CD4-positive, CD25-positive, alpha-beta regulatory T cell (primary cell): ENCODE results near the gene PDSS2. TPM values are rescaled to one million over a fixed set of nuclear protein-coding genes. Genes with fewer than 3 reads are reported as not detected.

Experiments
- ATAC-seq, 2 donors: fragments of 150-1000 bp; cut with Tn5 transposase; one replicate each; pipeline ENCODE4 v1.10.0; 2021; ENCODE audit warnings: low read depth in 2 of 2, moderate number of reproducible peaks in 2 of 2, moderate library complexity in 1 of 2
- DNase-seq, 3 donors: peaks; one replicate each; pipeline versions ENCODE4 v3.0.0 to v3.0.0-alpha.2; 2012 to 2022; ENCODE audit warnings: mixed read lengths in 1 of 3
- H3K27ac ChIP-seq: one replicate; pipeline ENCODE4 v1.7.0; 2013; ENCODE audit warnings: mild to moderate bottlenecking, low read length; ENCODE audit not compliant: insufficient read depth, poor library complexity, severe bottlenecking
- H3K27me3 ChIP-seq: one replicate; pipeline ENCODE4 v1.7.0; 2013; ENCODE audit warnings: low read length; ENCODE audit not compliant: control insufficient read depth, insufficient read depth
- H3K36me3 ChIP-seq: one replicate; pipeline ENCODE4 v1.7.0; 2013; ENCODE audit warnings: mild to moderate bottlenecking, low read length, moderate library complexity; ENCODE audit not compliant: control insufficient read depth, insufficient read depth
- H3K4me1 ChIP-seq: 2 replicates; pipeline ENCODE4 v1.7.0; 2013; ENCODE audit warnings: mild to moderate bottlenecking, low read length; ENCODE audit not compliant: insufficient read depth, control insufficient read depth, poor library complexity, severe bottlenecking
- H3K4me3 ChIP-seq: one replicate; pipeline ENCODE4 v1.7.0; 2013; ENCODE audit warnings: low read depth, mild to moderate bottlenecking, low read length, moderate library complexity
- H3K9me3 ChIP-seq, 2 experiments: 1 replicate in 1 of 2; 2 replicates in 1 of 2; pipeline ENCODE4 v1.7.0; 2013; ENCODE audit warnings: low read length in 2 of 2, mild to moderate bottlenecking in 1 of 2, moderate library complexity in 1 of 2; ENCODE audit not compliant: control insufficient read depth in 2 of 2
- H3K27ac Mint-ChIP-seq, 3 donors: one replicate each; pipeline ENCODE4 v1.8.0; 2020 to 2022; ENCODE audit warnings: mild to moderate bottlenecking in 3 of 3, mixed read lengths in 3 of 3, moderate library complexity in 2 of 3
- H3K27me3 Mint-ChIP-seq: one replicate; pipeline ENCODE4 v1.8.0; 2022; ENCODE audit warnings: mild to moderate bottlenecking, mixed read lengths
- H3K36me3 Mint-ChIP-seq: one replicate; pipeline ENCODE4 v1.8.0; 2020; ENCODE audit warnings: mixed read lengths
- H3K4me1 Mint-ChIP-seq, 4 donors: one replicate each; pipeline ENCODE4 v1.8.0; 2020 to 2022; ENCODE audit warnings: mixed read lengths in 4 of 4, mild to moderate bottlenecking in 1 of 4
- H3K4me3 Mint-ChIP-seq, 4 donors: one replicate each; pipeline ENCODE4 v1.8.0; 2020 to 2022; ENCODE audit warnings: mild to moderate bottlenecking in 4 of 4, mixed read lengths in 4 of 4, moderate library complexity in 3 of 4
- H3K9me3 Mint-ChIP-seq, 7 donors: one replicate each; pipeline ENCODE4 v1.8.0; 2020 to 2022; ENCODE audit warnings: mixed read lengths in 7 of 7, mild to moderate bottlenecking in 3 of 7, moderate library complexity in 2 of 7
- polyA plus RNA-seq, 4 donors: library from polyadenylated mRNA; unstranded; fragments of 300-500 nt; fragmentation: Illumina TruSeq; gene quantifications; one replicate each; pipeline ENCODE4 v1.2.3, GENCODE V29; 2021
- total RNA-seq: library from RNA; stranded (reverse); gene quantifications from one replicate; pipeline ENCODE4 v1.2.3, GENCODE V29; 2022

PDSS2 gene
- total and polyA plus RNA-seq, 5 donors from 2014 or later = 11.6 to 18.8 (median 15.1) TPM

- Mint-ChIP-seq H3K9me3 (no peaks in the 10 kb centered on the region), H3K36me3 (no peaks in the 10 kb centered on the region), H3K4me3 (no peak overlapping the region), H3K4me1 (peaks cover 0 to 13% (median 3%) of the 10 kb centered on the region in 4 donors), H3K27me3 (no peaks in the 10 kb centered on the region), H3K27ac (no peak overlapping the region)
- Histone ChIP-seq H3K27ac (no peak overlapping the region), H3K4me3 (no peak overlapping the region), H3K27me3 (no peaks in the 10 kb centered on the region), H3K9me3 (no peaks in the 10 kb centered on the region), H3K4me1 (no peaks in the 10 kb centered on the region), H3K36me3 (no peaks in the 10 kb centered on the region)
- ATAC-seq (no peak), DNase-seq (no peak)
These were observed 242.1 kb downstream of the PDSS2 start for GRCh38 chr6:107217248-107217647.

DNA sequence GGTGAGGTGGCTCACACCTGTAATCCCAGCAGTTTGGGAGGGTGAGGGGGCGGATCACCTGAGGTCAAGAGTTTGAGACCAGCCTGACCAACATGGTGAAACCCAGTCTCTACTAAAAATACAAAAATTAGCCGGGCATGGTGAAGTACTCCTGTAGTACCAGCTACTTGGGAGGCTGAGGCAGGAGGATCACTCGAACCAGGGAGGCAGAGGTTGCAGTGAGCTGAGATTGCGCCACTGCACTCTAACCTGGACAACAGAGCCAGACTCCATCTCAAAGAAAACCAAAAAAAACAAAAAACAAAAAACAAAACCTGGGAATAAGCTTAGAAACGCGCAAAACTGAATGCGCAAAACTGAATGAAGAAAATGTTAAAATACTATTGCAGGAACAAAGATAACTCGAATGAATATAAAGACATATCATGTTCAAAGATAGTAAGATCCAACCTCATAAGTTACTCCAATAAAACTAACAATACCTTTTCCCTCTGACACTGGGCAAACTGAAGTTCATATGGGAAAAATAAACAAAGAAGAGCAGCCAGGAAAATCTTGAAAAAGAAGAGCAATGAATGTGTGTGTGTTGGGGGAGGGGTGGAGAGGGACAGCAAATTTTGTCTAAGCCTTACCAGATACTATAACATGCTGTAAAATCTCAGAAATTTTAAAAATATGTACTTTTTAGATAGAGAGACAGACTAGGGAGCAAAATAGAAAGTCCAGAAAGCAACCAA lies 243.0 kb downstream of the PDSS2 start:
- no peaks in the 10 kb centered on the region for H3K4me1 ChIP-seq
- H3K36me3 ChIP-seq = no peaks in the 10 kb centered on the region
- ATAC-seq (no peak), DNase-seq (no peak)
- H3K4me3 Mint-ChIP-seq = no peak overlapping the region
- H3K36me3 Mint-ChIP-seq = no peaks in the 10 kb centered on the region
- H3K9me3 ChIP-seq = no peaks in the 10 kb centered on the region
- no peaks in the 10 kb centered on the region for H3K9me3 Mint-ChIP-seq
- H3K4me1 Mint-ChIP-seq = peaks cover 0 to 9% (median 3%) of the 10 kb centered on the region in 4 donors
- no peak overlapping the region for H3K27ac Mint-ChIP-seq
- no peak overlapping the region for H3K27ac ChIP-seq
- no peaks in the 10 kb centered on the region for H3K27me3 Mint-ChIP-seq
- no peaks in the 10 kb centered on the region for H3K27me3 ChIP-seq
- no peak overlapping the region for H3K4me3 ChIP-seq

- Histone ChIP-seq H3K4me1 (no peaks in the 10 kb centered on the region), H3K36me3 (no peaks in the 10 kb centered on the region), H3K9me3 (no peaks in the 10 kb centered on the region), H3K27me3 (no peaks in the 10 kb centered on the region), H3K27ac (no peak overlapping the region), H3K4me3 (no peak overlapping the region)
- no peak overlapping the region for H3K4me3 Mint-ChIP-seq
- no peak overlapping the region for H3K27ac Mint-ChIP-seq
- ATAC-seq = no peak
- no peaks in the 10 kb centered on the region for H3K9me3 Mint-ChIP-seq
- H3K36me3 Mint-ChIP-seq = no peaks in the 10 kb centered on the region
- no peaks in the 10 kb centered on the region for H3K27me3 Mint-ChIP-seq
- no peak for DNase-seq
- H3K4me1 Mint-ChIP-seq = peaks cover 0 to 9% (median 3%) of the 10 kb centered on the region in 4 donors
These were observed 244.0 kb downstream of the PDSS2 start for GRCh38 chr6:107215334-107215733.

DNA sequence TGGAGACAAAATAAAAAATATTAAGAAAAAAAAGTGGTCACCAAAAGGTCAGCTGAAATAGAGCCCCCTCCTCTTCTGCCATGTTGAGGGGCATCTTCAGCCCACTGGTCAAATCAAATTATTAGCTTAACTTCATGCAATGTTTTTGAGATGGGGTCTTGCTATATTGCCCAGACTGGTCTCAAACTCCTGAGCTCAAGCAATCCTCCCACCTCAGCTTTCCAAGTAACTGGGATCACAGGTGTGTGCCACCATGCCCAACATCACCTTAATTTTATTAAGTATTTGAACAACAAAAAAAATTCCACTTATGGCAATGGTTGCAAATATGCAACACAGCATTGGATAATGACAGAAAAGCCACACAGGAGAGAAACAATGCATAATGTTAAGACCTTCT lies 244.7 kb downstream of the PDSS2 start:
- Histone ChIP-seq H3K36me3 (no peaks in the 10 kb centered on the region), H3K9me3 (no peaks in the 10 kb centered on the region), H3K4me1 (no peaks in the 10 kb centered on the region), H3K4me3 (no peak overlapping the region), H3K27me3 (no peaks in the 10 kb centered on the region), H3K27ac (no peak overlapping the region)
- peaks cover 4% of the 10 kb centered on the region for H3K36me3 Mint-ChIP-seq
- H3K27ac Mint-ChIP-seq = no peak overlapping the region
- ATAC-seq (no peak), DNase-seq (no peak)
- H3K4me3 Mint-ChIP-seq = no peak overlapping the region
- no peaks in the 10 kb centered on the region for H3K27me3 Mint-ChIP-seq
- no peaks in the 10 kb centered on the region for H3K9me3 Mint-ChIP-seq
- peaks cover 0 to 7% (median 3%) of the 10 kb centered on the region in 4 donors for H3K4me1 Mint-ChIP-seq

GRCh38 chr6:107209406-107210305 lies 249.7 kb downstream of the PDSS2 start:
- peaks cover 27% of the 10 kb centered on the region for H3K36me3 Mint-ChIP-seq
- H3K27ac ChIP-seq = no peak overlapping the region
- no peaks in the 10 kb centered on the region for H3K27me3 Mint-ChIP-seq
- no peaks in the 10 kb centered on the region for H3K27me3 ChIP-seq
- no peak overlapping the region for H3K27ac Mint-ChIP-seq
- no peaks in the 10 kb centered on the region for H3K36me3 ChIP-seq
- H3K4me1 Mint-ChIP-seq = no peaks in the 10 kb centered on the region
- no peak for DNase-seq
- H3K4me3 ChIP-seq = no peak overlapping the region
- H3K9me3 Mint-ChIP-seq = peaks cover 0 to 5% (median 0%) of the 10 kb centered on the region in 7 donors
- no peaks in the 10 kb centered on the region for H3K4me1 ChIP-seq
- H3K9me3 ChIP-seq = no peaks in the 10 kb centered on the region
- H3K4me3 Mint-ChIP-seq = no peak overlapping the region
- ATAC-seq = no peak

DNA sequence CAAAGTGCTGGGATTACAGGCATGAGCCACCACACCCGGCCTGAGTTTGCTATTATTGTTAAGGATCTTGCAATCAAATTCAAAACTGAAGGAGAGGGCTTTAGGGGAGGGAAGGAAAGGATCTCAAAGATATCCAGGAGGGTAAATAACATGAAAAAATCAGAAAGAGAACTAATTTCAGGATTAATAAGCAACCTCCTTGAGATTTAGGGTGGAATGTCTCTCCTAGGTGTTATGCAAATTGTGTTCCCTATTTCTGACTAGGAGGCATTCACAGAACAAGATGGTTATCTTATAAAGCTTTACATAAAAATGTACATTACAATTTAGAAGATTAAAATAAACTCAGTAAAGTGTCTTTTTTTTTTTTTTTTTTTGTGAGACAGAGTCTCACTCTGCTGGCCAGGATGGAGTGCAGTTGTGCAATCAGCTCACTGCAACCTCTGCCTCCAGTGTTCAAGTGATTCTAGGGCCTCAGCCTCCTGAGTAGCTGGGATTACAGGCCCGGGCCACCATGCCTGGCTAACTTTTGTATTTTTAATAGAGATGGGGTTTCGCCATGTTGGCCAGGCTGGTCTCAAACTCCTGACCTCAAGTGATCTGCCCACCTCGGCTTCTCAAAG lies 252.0 kb downstream of the PDSS2 start:
- Mint-ChIP-seq H3K27ac (no peak overlapping the region), H3K9me3 (peaks cover 0 to 11% (median 0%) of the 10 kb centered on the region in 7 donors), H3K4me3 (no peak overlapping the region), H3K27me3 (no peaks in the 10 kb centered on the region), H3K36me3 (peaks cover 40% of the 10 kb centered on the region), H3K4me1 (no peaks in the 10 kb centered on the region)
- ATAC-seq (no peak), DNase-seq (no peak)
- H3K27ac ChIP-seq = no peak overlapping the region
- no peaks in the 10 kb centered on the region for H3K4me1 ChIP-seq
- H3K36me3 ChIP-seq = no peaks in the 10 kb centered on the region
- no peak overlapping the region for H3K4me3 ChIP-seq
- no peaks in the 10 kb centered on the region for H3K27me3 ChIP-seq
- H3K9me3 ChIP-seq = no peaks in the 10 kb centered on the region

DNA sequence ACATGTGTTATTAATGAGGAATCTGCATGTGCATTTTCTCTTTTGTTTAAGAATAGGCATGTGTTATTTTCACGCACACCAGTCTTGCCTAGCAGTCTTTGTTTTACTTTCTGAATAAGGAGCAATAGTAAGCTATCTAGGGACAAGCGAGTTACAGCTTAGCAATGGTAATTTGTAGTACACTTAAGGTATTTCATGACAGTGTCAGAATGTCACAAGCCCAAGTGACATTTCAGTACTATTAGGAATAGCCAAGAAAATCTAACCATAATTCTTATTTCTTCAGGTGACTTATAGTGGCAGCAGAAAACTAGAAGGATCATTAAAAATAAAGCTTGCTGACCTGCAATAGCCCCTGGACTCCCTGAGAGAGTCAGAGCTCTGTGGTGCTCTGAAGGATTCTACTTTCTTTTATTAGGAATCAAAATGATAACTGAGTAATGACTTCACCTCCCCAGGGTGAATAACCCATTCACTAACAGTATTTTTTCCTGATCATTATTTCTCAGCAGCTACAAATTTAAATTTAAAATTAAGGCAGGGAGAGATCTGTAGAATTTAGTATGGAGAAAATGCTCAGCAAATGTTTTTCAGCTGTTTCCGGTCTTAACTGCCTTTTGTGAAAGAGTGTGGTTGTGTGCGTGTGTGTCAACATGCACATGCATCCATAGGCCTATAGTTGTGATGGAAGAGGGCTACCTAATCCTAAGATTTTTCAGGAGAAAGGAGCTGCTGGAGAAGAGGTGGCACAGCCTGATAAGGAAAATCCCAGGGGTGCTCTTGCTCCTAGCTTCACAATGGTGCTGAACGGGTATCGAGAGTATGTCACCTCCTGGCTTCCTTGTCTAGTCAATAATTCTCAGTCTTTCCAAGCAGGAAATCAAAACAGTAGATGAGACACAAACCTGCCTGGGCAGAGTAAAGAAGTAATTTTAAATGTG lies 254.0 kb downstream of the PDSS2 start:
- peaks cover 46% of the 10 kb centered on the region for H3K36me3 Mint-ChIP-seq
- H3K4me1 Mint-ChIP-seq = no peaks in the 10 kb centered on the region
- H3K27ac ChIP-seq = no peak overlapping the region
- ATAC-seq (no peak), DNase-seq (no peak)
- no peak overlapping the region for H3K4me3 ChIP-seq
- no peaks in the 10 kb centered on the region for H3K27me3 ChIP-seq
- H3K4me1 ChIP-seq = no peaks in the 10 kb centered on the region
- no peak overlapping the region for H3K4me3 Mint-ChIP-seq
- no peaks in the 10 kb centered on the region for H3K27me3 Mint-ChIP-seq
- no peak overlapping the region for H3K27ac Mint-ChIP-seq
- H3K36me3 ChIP-seq = no peaks in the 10 kb centered on the region
- peaks cover 0 to 11% (median 0%) of the 10 kb centered on the region in 7 donors for H3K9me3 Mint-ChIP-seq
- H3K9me3 ChIP-seq = no peaks in the 10 kb centered on the region
